ENCODE results near the gene USP10.

USP10 gene

GRCh38 chr16:84694980-84695379, 4.8 kb upstream of the USP10 start:
- H3K27me3 ChIP-seq (ENCODE audit: low read depth) = no peaks in the 10 kb centered on the region

GRCh38 chr16:84699147-84699711, 571 bp upstream of the USP10 start:
- peaks cover 2% of the 10 kb centered on the region; the same call in 1 of the 2 replicates for H3K9me3 ChIP-seq
- DNase-seq (ENCODE audit: low spot score in 2 of 2) = peak; percentile 35 to 55
- H3K4me1 ChIP-seq = peaks cover 21% of the 10 kb centered on the region
- H3K27me3 ChIP-seq (ENCODE audit: low read depth) = no peaks in the 10 kb centered on the region
- in situ Hi-C loops (cut with MboI; ENCODE audit: low sequenced_read_pairs) = no loop called here
- H3K4me3 ChIP-seq = peak overlapping the region; percentile 76
- no peaks in the 10 kb centered on the region; the same call in 1 of the 2 replicates for H3K36me3 ChIP-seq (replicated peaks)

More at GRCh38 chr16:84694980-84695379, 4.8 kb upstream of the USP10 start:
- Histone ChIP-seq H3K9me3 (peaks cover 2% of the 10 kb centered on the region; the same call in 1 of the 2 replicates), H3K4me3 (no peak overlapping the region), H3K4me1 (peaks cover 3% of the 10 kb centered on the region), H3K36me3 (replicated peaks) (no peaks in the 10 kb centered on the region)
- in situ Hi-C loops (cut with MboI; ENCODE audit: low sequenced_read_pairs) = no loop called here
- no peak for DNase-seq (ENCODE audit: low spot score in 2 of 2)

GRCh38 chr16:84700446-84701300, 873 bp downstream of the USP10 start:
- DNase-seq (ENCODE audit: low spot score in 2 of 2) = peak; percentile 60 to 61
- peaks cover 26% of the 10 kb centered on the region for H3K4me1 ChIP-seq
- in situ Hi-C loops (cut with MboI; ENCODE audit: low sequenced_read_pairs) = no loop called here
- H3K4me3 ChIP-seq = peak overlapping the region; percentile 76
- peaks cover 2% of the 10 kb centered on the region; the same call in 1 of the 2 replicates for H3K9me3 ChIP-seq
- no peaks in the 10 kb centered on the region; the same call in 1 of the 2 replicates for H3K36me3 ChIP-seq (replicated peaks)
- H3K27me3 ChIP-seq (ENCODE audit: low read depth) = no peaks in the 10 kb centered on the region

GRCh38 chr16:84703681-84704080, 3.9 kb downstream of the USP10 start:
- H3K4me3 ChIP-seq = no peak overlapping the region
- H3K9me3 ChIP-seq = peaks cover 2% of the 10 kb centered on the region; the same call in 1 of the 2 replicates
- DNase-seq (ENCODE audit: low spot score in 2 of 2) = no peak
- H3K27me3 ChIP-seq (ENCODE audit: low read depth) = no peaks in the 10 kb centered on the region
- peaks cover 9% of the 10 kb centered on the region for H3K36me3 ChIP-seq (replicated peaks)
- in situ Hi-C loops (cut with MboI; ENCODE audit: low sequenced_read_pairs) = no loop called here
- peaks cover 26% of the 10 kb centered on the region for H3K4me1 ChIP-seq

- Histone ChIP-seq H3K4me3 (no peak overlapping the region), H3K9me3 (no peaks in the 10 kb centered on the region), H3K27me3 (ENCODE audit: low read depth) (no peaks in the 10 kb centered on the region), H3K36me3 (replicated peaks) (peaks cover 9% of the 10 kb centered on the region), H3K4me1 (peaks cover 23% of the 10 kb centered on the region)
- no peak for DNase-seq (ENCODE audit: low spot score in 2 of 2)
- in situ Hi-C loops (cut with MboI; ENCODE audit: low sequenced_read_pairs) = no loop called here
Measured at GRCh38 chr16:84704253-84704652, 4.5 kb downstream of the USP10 start.

GRCh38 chr16:84706856-84707255, 7.1 kb downstream of the USP10 start:
- DNase-seq (ENCODE audit: low spot score in 2 of 2) = no peak

GRCh38 chr16:84709609-84710008, 9.8 kb downstream of the USP10 start:
- H3K4me1 ChIP-seq = peaks cover 1% of the 10 kb centered on the region; the same call in 1 of the 2 replicates
- no peak overlapping the region for H3K4me3 ChIP-seq
- peaks cover 14% of the 10 kb centered on the region for H3K36me3 ChIP-seq (replicated peaks)
- H3K27me3 ChIP-seq (ENCODE audit: low read depth) = no peaks in the 10 kb centered on the region
- DNase-seq (ENCODE audit: low spot score in 2 of 2) = no peak
- no peaks in the 10 kb centered on the region for H3K9me3 ChIP-seq
- in situ Hi-C loops (cut with MboI; ENCODE audit: low sequenced_read_pairs) = no loop called here

More at GRCh38 chr16:84706856-84707255, 7.1 kb downstream of the USP10 start:
- Histone ChIP-seq H3K36me3 (replicated peaks) (peaks cover 14% of the 10 kb centered on the region), H3K4me1 (peaks cover 23% of the 10 kb centered on the region), H3K4me3 (no peak overlapping the region), H3K9me3 (no peaks in the 10 kb centered on the region), H3K27me3 (ENCODE audit: low read depth) (no peaks in the 10 kb centered on the region)
- in situ Hi-C loops (cut with MboI; ENCODE audit: low sequenced_read_pairs) = no loop called here

GRCh38 chr16:84710686-84711085, 10.9 kb downstream of the USP10 start:
- H3K4me3 ChIP-seq = no peak overlapping the region
- no peaks in the 10 kb centered on the region for H3K27me3 ChIP-seq (ENCODE audit: low read depth)
- no peak for DNase-seq (ENCODE audit: low spot score in 2 of 2)
- no peaks in the 10 kb centered on the region for H3K4me1 ChIP-seq
- in situ Hi-C loops (cut with MboI; ENCODE audit: low sequenced_read_pairs) = no loop called here
- H3K9me3 ChIP-seq = no peaks in the 10 kb centered on the region
- H3K36me3 ChIP-seq (replicated peaks) = peaks cover 14% of the 10 kb centered on the region

GRCh38 chr16:84712138-84712671, 12.4 kb downstream of the USP10 start:
- no peaks in the 10 kb centered on the region for H3K4me1 ChIP-seq
- no peak for DNase-seq (ENCODE audit: low spot score in 2 of 2)
- in situ Hi-C loops (cut with MboI; ENCODE audit: low sequenced_read_pairs) = no loop called here
- no peak overlapping the region for H3K4me3 ChIP-seq
- peaks cover 15% of the 10 kb centered on the region for H3K36me3 ChIP-seq (replicated peaks)
- H3K27me3 ChIP-seq (ENCODE audit: low read depth) = no peaks in the 10 kb centered on the region
- H3K9me3 ChIP-seq = no peaks in the 10 kb centered on the region

- Histone ChIP-seq H3K9me3 (no peaks in the 10 kb centered on the region), H3K27me3 (ENCODE audit: low read depth) (no peaks in the 10 kb centered on the region), H3K4me1 (no peaks in the 10 kb centered on the region), H3K4me3 (no peak overlapping the region), H3K36me3 (replicated peaks) (peaks cover 15% of the 10 kb centered on the region)
- no peak for DNase-seq (ENCODE audit: low spot score in 2 of 2)
- in situ Hi-C loops (cut with MboI; ENCODE audit: low sequenced_read_pairs) = no loop called here
Measured at GRCh38 chr16:84712801-84713775, 13.3 kb downstream of the USP10 start.

- Histone ChIP-seq H3K4me1 (no peaks in the 10 kb centered on the region), H3K9me3 (no peaks in the 10 kb centered on the region), H3K4me3 (no peak overlapping the region), H3K36me3 (replicated peaks) (peaks cover 14% of the 10 kb centered on the region), H3K27me3 (ENCODE audit: low read depth) (no peaks in the 10 kb centered on the region)
- in situ Hi-C loops (cut with MboI; ENCODE audit: low sequenced_read_pairs) = no loop called here
- no peak for DNase-seq (ENCODE audit: low spot score in 2 of 2)
Measured at GRCh38 chr16:84714028-84714427, 14.2 kb downstream of the USP10 start.

- Histone ChIP-seq H3K9me3 (no peaks in the 10 kb centered on the region), H3K4me3 (no peak overlapping the region), H3K36me3 (replicated peaks) (peaks cover 18% of the 10 kb centered on the region), H3K27me3 (ENCODE audit: low read depth) (no peaks in the 10 kb centered on the region), H3K4me1 (no peaks in the 10 kb centered on the region)
- in situ Hi-C loops (cut with MboI; ENCODE audit: low sequenced_read_pairs) = no loop called here
- no peak for DNase-seq (ENCODE audit: low spot score in 2 of 2)
Measured at GRCh38 chr16:84715424-84715823, 15.6 kb downstream of the USP10 start.

- Histone ChIP-seq H3K36me3 (replicated peaks) (peaks cover 18% of the 10 kb centered on the region), H3K9me3 (no peaks in the 10 kb centered on the region), H3K27me3 (ENCODE audit: low read depth) (no peaks in the 10 kb centered on the region), H3K4me1 (no peaks in the 10 kb centered on the region), H3K4me3 (no peak overlapping the region)
- no peak for DNase-seq (ENCODE audit: low spot score in 2 of 2)
- in situ Hi-C loops (cut with MboI; ENCODE audit: low sequenced_read_pairs) = no loop called here
Measured at GRCh38 chr16:84715854-84716253, 16.1 kb downstream of the USP10 start.
